Mesenteric fat pad (tissue), 1 donor: ENCODE measurements around the gene PRR36. TPM values are rescaled to one million over a fixed set of nuclear protein-coding genes. Genes with fewer than 3 reads are reported as not detected.

Experiments used
- DNase-seq: peaks from one replicate; pipeline ENCODE4 v3.0.0-alpha.2; 2020; ENCODE audit warnings: low spot score
- total RNA-seq: library from RNA; stranded (reverse); fragmentation: NEBNext Ultra II Directional; extraction: Animal tissue kit (Norgen Biotek cat#: 25700); gene quantifications from one replicate; pipeline ENCODE4 v1.2.1, GENCODE V29; 2021
- donor health status: DM: yes; HTN: yes; CAD: no.

PRR36 gene
- total RNA-seq, 1 donor from 2014 or later, result not detected

DNA sequence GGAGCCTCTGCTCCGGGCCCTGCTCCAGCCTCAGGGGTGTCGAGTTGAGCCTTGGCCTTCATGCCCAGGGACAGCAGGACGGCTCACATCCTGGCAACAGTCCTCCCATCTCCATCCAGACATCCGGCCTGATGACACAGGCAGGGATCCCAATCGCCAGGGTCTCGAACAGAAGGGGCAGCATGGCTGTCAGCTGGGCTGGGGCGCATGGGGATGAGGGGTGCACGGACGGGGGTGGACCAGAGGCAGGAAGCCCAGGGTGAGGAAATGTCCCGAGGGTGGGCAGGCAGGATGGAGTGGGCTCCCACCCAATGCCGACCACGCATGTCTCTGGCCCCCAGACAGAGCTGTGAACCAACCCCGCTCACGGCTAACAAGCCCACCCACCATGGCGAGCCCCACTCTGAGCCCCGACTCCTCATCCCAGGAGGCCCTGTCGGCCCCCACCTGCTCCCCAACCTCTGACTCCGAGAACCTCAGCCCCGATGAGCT lies 28.0 kb downstream of the PRR36 start:
- DNase-seq, result no peak

DNA sequence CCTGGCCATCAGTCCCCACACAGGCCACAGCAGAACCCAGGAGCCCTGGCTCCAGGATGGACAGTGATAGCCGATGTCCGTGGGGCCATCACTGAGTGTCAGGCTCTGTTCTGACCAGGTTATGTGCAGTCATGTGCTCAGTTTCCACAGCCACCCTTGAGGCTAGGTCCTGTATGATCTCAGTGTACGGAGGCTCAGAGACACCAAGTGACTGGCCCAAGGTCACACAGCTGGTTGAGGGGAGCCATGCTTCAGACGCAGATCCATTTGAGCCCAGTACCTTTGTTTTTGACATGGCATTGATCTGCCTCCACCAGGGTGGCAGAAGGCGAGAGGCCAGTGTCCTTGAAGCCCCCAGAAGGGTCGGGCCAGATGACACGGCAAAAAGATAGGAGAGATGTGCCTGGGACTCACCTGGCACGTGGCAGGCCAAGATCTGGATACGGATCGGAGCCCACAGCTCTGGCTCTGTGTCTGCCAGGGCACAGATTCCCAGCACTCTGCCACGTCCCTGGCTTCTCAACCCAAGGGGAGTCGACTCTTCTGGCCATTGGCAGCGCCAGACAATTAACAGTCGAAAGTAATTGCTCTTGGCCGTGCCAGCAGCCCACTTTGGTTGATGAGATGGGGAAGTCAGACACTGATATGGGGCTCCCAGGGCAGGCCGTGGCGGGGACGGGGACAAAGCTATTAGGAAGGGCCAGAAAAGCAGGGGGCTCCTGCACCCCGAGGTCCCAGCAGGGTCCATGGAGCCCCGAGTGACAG lies 28.6 kb downstream of the PRR36 start:
- no peak for DNase-seq

- DNase-seq, result no peak
Measured at GRCh38 chr19:7844951-7845350, 29.2 kb downstream of the PRR36 start.

DNA sequence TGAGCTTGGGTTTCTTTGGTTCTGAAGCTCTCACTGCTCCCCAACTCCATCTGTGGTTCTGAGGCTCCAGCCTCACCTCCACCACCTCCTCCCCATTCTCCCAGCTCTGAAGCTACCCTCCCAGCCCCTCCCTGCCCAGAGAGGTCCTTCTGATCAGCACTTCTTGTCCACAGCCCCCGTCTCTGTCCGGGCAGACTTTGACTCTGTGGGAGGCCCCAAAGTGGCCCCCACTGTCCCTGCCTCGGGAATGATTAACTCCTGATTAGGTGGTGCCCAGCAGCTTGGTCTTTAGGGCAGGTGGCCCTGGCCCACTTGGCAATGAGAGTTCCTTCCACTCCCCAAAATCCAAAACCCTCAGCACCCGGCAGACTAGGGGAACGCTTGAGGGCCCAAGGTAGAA lies 29.8 kb downstream of the PRR36 start:
- no peak for DNase-seq

DNA sequence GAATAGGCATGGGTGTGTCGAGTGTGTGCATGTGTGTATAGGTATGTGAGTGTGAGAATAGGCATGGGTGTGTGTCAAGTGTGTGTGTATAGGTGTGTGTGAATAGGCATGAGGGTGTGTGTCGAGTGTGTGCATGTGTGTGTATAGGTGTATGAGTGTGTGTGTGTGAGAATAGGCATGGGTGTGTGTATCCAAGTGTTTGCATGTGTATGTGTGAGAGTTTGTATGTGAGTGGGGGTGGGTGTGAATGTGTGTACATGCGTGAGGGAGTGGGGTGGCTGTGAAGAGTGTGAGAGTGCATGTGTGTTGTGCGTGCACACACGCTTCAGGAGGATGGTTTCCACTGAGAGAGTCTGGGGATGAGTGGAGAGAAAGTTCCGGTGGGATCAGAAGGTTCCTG lies 30.7 kb downstream of the PRR36 start:
- DNase-seq, result no peak

GRCh38 chr19:7842661-7843294 lies 31.4 kb downstream of the PRR36 start:
- DNase-seq, result no peak

- no peak for DNase-seq
Measured at GRCh38 chr19:7841751-7842660, 32.2 kb downstream of the PRR36 start.

DNA sequence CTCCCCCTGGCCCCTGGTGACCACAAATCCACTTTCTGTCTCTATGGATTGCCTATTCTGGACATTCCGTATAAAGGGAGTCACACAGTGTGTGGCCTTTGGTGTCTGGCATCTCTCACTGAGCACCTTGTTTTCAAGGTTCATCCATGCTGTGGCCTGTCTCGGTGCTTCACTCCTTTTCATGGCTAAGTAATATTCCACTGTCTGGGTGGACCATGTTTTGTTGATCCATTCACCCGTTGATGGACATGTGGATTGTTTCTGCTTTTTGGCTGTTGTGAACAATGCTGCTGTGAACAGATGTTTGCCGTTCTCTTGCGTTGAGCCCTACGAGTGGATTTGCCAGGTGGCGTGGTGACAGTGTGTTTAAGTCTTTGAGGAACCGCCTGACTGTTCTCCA lies 33.6 kb downstream of the PRR36 start:
- DNase-seq, result no peak

DNA sequence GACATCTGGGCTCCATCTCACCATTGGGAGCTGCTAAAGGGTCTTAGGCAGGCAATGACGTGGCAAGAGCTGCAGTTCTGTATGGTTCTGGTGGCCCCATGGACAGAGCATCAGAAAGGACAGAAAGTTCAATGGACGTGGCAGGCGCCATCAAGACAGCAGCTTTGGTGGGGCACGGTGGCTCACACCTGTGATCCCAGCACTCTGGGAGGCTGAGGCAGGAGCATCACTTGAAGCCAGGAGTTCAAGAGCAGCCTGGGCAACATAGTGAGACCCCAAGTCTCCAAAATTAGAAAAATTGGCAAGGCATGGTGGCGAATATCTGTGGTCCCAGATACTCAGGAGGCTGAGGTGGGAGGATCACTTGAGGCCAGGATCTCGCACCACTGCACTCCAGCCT lies 34.7 kb downstream of the PRR36 start:
- DNase-seq, result no peak

GRCh38 chr19:7833225-7834099 lies 40.7 kb downstream of the PRR36 start:
- no peak for DNase-seq

GRCh38 chr19:7832781-7833180 lies 41.4 kb downstream of the PRR36 start:
- no peak for DNase-seq

- no peak for DNase-seq
Measured at GRCh38 chr19:7832009-7832408, 42.2 kb downstream of the PRR36 start.

DNA sequence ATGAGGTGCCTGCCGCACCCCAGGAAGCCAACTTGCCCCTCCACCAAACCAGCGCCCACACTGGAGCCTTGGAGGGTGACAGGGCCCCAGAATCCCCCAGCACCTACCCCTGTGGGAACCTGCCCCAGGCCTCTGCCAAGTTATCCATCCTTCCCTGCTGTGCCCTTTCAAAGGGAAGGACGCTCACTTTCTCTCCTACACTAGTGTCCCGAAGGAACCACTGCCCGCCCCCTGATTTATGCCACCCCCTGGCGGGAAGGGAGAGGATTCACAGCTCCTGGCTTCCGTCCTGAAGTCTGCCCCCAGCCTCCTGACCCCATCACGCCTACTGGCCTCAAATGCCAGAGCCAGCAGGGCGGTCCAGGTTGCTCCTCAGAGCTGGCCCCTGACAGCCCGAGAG lies 42.7 kb downstream of the PRR36 start:
- no peak for DNase-seq

DNA sequence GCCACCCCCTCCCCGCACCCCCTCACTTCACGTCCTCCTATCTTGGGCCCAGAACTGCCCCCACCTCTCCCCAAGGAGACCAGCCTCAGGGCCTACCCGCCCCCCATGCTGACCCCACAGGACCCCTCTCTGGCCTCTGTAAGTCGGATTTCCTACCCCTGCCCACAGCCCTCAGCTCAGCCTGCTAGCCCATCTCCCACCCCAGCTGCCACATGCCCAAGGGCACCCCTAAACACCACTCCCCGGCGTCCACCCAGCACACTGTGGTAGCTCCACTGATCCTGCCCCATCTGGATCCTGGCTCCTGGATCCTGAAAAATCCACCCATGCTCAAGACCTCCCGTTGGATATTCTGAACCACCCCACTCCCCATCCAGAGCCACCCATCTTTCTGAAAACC lies 43.4 kb downstream of the PRR36 start:
- DNase-seq, result no peak

GRCh38 chr19:7830272-7830771 lies 43.9 kb downstream of the PRR36 start:
- DNase-seq, result no peak

DNA sequence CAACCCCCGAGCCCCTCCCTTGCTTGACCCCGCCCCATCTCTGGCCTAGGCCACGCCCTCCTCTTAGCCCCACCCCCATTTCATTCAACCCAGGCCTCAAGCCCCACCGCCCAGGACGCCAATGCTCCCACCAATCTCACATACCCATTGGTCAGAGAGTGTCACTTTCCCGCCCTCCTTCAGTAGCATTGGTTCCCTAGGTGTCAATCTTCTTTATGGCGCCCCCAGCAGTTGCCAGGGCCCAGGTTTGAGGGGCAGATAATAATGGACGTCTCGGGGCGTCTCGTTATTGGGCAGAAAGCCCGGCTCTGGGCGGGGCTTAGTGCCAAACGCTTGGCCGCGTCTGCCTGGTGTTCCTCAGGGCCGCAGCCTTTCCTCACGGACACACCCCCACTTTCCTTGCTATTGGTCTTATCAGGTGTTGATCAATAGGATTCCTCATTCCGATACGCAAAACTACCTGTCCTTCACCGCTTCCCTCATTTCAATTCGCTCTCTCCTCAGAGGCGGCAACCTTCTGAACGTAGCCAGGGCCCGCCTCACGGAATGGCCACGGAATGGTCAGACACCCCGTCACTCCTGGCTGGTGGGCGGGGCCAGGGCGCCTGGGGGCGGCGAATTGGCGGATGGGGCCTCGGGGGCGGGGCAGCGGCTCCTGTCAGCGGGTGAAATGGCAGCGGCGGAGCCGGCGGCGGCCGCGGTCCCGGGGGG lies 44.5 kb downstream of the PRR36 start, which contains the start of gene EVI5L:
Gene EVI5L (plus strand): TSS at position 658 of the 711 bp plus-strand sequence. CDS start 16,325 bp downstream, outside the sequence.
- DNase-seq, result peak; percentile 100

- DNase-seq, result no peak
Measured at GRCh38 chr19:7829166-7829520, 45.0 kb downstream of the PRR36 start.

DNA sequence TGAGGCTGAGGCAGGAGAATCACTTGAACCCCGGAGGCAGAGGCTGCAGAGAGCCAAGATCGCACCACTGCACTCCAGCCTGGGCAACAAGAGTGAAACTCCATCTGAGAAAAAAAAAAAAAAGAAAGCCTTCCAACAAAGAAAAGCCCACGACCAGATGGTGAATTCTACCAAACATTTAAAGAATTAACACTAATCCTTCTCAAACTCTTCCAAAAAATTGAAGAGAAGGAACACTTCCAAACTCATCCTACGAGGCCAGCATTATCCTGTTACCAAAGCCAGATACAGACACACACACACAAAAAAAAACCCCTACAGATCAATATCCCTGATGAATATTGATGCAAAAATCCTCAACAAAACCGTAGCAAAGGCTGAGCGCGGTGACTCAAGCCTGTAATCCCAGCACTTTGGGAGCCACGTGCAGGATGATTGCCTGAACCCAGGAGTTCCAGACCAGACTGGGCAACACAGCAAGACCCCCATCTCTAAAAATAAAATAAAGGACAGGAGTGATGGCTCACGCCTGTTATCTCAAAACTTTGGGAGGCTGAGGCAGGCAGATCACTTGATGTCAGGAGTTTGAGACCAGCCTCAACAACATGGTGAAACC lies 50.4 kb downstream of the PRR36 start:
- DNase-seq, result no peak

- no peak for DNase-seq
Measured at GRCh38 chr19:7822910-7823515, 51.2 kb downstream of the PRR36 start.
